Activated CD8-positive, alpha-beta memory T cell treated with anti-CD3 and anti-CD28 coated beads for 36 hours (primary cell): Measurements from ENCODE around the gene HK3. TPM values are rescaled to one million over a fixed set of nuclear protein-coding genes. Genes with fewer than 3 reads are reported as not detected.

Experiments
- CTCF ChIA-PET: fragments of 350-600 bp; sonication (Branson Sonifier 250); formaldehyde crosslinking; loops from one replicate; lab custom pipeline; 2021; ENCODE audit warnings: antibody characterized with exemption; lab: Charles Lee
- POLR2A ChIA-PET: fragments of 350-600 bp; sonication (Branson Sonifier 250); formaldehyde crosslinking; loops from one replicate; lab custom pipeline; 2021; ENCODE audit warnings: antibody characterized with exemption; lab: Charles Lee
- total RNA-seq, 2 experiments: library from RNA; stranded (reverse); gene quantifications; one replicate each; pipeline ENCODE4 v1.2.3, GENCODE V29; 2021

Gene HK3
- total RNA-seq, 2 experiments from 2014 or later, result 0.06 TPM; not detected in 1

- ChIA-PET POLR2A (no interaction called here), CTCF (no interaction called here)
These were observed 9.5 kb downstream of the HK3 start for GRCh38 chr5:176889321-176890280.

GRCh38 chr5:176888865-176889165 lies 10.3 kb downstream of the HK3 start:
- ChIA-PET CTCF (no interaction called here), POLR2A (no interaction called here)

- ChIA-PET CTCF (no interaction called here), POLR2A (no interaction called here)
These were observed 10.9 kb downstream of the HK3 start for GRCh38 chr5:176888016-176888864.

GRCh38 chr5:176887252-176887849 lies 11.8 kb downstream of the HK3 start:
- CTCF ChIA-PET, result no interaction called here
- POLR2A ChIA-PET, result no interaction called here

GRCh38 chr5:176886336-176887251 lies 12.6 kb downstream of the HK3 start:
- ChIA-PET POLR2A (no interaction called here), CTCF (no interaction called here)

- ChIA-PET POLR2A (no interaction called here), CTCF (no interaction called here)
These were observed 14.6 kb downstream of the HK3 start for GRCh38 chr5:176884571-176884890.

GRCh38 chr5:176883700-176884570 lies 15.2 kb downstream of the HK3 start:
- ChIA-PET POLR2A (no interaction called here), CTCF (no interaction called here)

- POLR2A ChIA-PET, result no interaction called here
- CTCF ChIA-PET, result no interaction called here
These were observed 16.6 kb downstream of the HK3 start for GRCh38 chr5:176882567-176882903.

GRCh38 chr5:176881816-176882566 lies 17.2 kb downstream of the HK3 start:
- ChIA-PET POLR2A (no interaction called here), CTCF (no interaction called here)

- ChIA-PET POLR2A (no interaction called here), CTCF (no interaction called here)
These were observed 18.0 kb downstream of the HK3 start for GRCh38 chr5:176881021-176881749.

- ChIA-PET CTCF (no interaction called here), POLR2A (no interaction called here)
These were observed 18.7 kb downstream of the HK3 start for GRCh38 chr5:176880366-176881020.

- POLR2A ChIA-PET, result no interaction called here
- CTCF ChIA-PET, result no interaction called here
These were observed 19.3 kb downstream of the HK3 start for GRCh38 chr5:176879663-176880361.

GRCh38 chr5:176878906-176879662 lies 20.1 kb downstream of the HK3 start:
- POLR2A ChIA-PET, result no interaction called here
- CTCF ChIA-PET, result no interaction called here

- POLR2A ChIA-PET, result no interaction called here
- CTCF ChIA-PET, result no interaction called here
These were observed 20.7 kb downstream of the HK3 start for GRCh38 chr5:176878463-176878862.

GRCh38 chr5:176877793-176878331 lies 21.3 kb downstream of the HK3 start:
- CTCF ChIA-PET, result no interaction called here

More at GRCh38 chr5:176877793-176878331, 21.3 kb downstream of the HK3 start:
- POLR2A ChIA-PET, result no interaction called here
